T-helper 1 cell (primary cell): ENCODE measurements around the gene RPL5.
A peak's percentile ranks its signal among the peaks of the same experiment; 100 is the strongest.
"Not testable (repeated sequence)": the region's sequence is repeated elsewhere in the genome, so short reads cannot be mapped to it uniquely, and the experiment has no call there.

Experiments used
- DNase-seq, 5 donors: peaks; one replicate each; pipeline ENCODE4 v3.0.0-alpha.2; 2012 to 2020
- total RNA-seq, 4 donors: gene quantifications; one replicate each; lab custom pipeline; 2026; lab: John Stamatoyannopoulos, UW

The RPL5 gene
- 1,103 to 1,485 (median 1,358) reads per million in 4 donors for total RNA-seq

DNA sequence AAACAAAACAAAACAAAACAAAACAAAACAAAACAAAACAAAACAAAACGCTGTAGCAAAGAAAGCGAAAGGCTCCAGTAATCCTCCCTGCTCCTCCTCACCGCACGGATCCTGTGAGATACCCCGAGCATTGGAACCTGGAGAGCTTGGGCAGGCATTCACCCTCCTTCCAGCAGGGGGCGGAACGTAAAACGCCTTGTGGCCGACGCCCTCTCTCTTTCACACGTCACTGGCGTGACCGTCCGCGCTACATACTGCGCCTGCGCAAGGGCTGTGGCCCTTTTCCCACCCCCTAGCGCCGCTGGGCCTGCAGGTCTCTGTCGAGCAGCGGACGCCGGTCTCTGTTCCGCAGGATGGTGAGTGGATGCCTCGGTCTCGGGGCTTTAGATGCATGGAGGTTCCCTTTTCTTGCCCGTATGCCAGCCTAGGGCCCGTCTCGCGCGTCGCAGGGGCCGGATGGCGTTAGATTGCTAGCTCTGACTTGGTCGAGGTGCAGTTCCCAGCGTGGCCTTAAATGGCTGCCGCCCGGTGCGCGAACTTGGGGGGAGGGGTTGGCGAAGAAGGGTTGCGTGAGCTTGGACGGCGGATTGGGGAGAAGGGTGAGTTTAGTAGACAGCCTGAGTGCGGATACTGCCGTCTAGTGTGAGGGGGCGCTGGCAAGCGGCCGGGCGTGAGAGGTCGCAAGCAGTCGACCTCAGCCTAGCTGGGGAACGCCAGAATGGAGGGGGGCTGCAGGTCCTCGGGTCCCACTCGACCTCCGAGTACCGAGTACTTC, at the start of gene RPL5:
TSS of gene RPL5 (plus strand) at position 279 of the 775 bp plus-strand sequence. CDS start at position 354, 75 bp downstream.
- DNase-seq = peak; percentile 93 to 98 (median 96)

DNA sequence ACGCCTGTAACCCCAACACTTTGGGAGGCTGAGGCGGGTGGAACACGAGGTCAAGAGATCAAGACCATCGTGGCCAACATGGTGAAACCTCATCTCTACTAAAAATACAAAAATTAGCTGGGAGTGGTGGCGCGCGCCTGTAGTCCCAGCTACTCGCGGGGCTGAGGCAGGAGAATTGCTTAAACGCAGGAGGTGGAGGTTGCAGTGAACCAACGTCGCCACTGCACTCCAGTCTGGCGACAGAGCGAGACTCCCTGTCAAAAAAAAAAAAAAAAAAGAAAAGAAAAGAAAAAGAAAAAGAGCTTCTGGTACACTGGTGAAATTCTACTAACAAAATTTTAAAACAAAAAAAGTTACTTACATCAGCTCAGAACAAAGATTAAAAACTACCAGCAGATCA, 48.3 kb upstream of the RPL5 start:
- DNase-seq = not testable (repeated sequence)

DNA sequence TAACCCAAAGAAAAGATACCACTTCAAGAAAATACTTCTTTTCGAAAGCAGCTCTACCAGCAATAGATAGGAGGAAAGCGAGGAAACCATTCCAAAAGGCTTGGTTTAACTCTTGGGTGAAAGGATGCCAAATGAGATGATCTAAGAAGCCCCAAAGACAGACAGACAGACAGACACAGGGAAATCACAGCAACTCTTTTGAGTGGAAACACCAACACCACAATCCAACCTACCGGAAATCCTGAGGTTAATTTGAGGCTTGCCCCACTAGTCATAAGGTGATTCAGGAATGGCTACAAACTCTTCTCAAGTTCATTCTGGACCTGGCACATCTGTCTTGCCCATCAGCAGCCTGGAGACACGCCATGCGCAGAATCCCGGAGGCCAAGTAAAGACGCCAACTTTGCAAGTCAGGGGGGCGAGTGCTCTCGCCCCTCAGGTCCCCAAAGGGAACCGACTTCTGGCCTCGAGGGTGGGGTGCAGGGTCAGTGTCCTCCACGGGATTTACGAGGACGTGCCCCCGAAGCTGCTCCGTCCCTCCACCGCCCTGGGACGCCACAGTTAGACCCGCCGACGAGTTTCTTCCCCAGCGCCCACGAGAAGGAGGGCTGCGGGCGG, 47.7 kb upstream of the RPL5 start:
- DNase-seq = peak in 3 of 5 donors; percentile 5 to 71 (median 21)

DNA sequence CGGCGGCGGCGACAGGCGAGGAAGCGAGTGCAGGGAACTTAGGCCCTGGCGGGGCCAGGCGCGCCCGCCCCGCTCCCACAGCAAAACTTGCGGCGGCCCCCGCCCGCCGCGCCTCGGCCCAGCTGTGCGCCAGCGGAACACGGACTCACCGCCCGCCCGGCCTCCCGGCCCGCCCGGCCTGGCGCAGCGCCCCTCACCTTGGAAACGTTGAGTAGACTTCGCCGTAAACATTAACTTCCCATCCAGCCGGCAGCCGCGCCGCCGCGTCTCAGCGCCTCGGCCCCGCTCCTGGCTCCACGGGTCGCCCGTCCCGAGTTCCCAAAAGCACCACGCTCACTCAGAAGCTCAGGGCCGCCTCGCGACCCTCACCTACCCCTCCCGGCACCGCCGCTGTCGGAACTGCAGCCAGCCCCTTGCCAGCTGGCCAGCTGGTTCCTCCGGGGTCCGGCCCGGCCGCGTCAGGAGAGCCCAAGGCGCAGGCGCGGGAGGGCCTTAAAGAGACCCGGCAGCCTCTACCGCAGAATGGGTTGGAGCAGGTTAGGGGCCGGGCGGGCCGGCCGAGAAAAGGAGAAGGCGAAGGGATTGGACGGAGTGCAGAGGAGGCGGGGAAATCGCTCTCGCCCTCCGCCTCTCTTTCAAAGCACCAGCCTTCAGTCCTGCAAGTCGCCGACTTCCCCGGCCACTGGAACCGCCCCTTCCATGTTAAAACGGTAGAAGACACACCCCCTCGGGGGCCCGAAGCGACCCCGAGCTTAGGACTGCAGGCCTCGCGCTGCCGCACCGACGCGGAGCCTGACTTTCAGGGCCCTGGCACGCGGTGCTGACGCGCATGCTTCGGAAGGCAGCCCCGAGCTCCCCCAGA, 47.0 kb upstream of the RPL5 start, which contains the start of gene EVI5:
TSS of gene EVI5 (minus strand) at position 470 of the 862 bp plus-strand sequence. CDS start 48,562 bp downstream, outside the sequence.
- DNase-seq = peak; percentile 13 to 71 (median 39)

DNA sequence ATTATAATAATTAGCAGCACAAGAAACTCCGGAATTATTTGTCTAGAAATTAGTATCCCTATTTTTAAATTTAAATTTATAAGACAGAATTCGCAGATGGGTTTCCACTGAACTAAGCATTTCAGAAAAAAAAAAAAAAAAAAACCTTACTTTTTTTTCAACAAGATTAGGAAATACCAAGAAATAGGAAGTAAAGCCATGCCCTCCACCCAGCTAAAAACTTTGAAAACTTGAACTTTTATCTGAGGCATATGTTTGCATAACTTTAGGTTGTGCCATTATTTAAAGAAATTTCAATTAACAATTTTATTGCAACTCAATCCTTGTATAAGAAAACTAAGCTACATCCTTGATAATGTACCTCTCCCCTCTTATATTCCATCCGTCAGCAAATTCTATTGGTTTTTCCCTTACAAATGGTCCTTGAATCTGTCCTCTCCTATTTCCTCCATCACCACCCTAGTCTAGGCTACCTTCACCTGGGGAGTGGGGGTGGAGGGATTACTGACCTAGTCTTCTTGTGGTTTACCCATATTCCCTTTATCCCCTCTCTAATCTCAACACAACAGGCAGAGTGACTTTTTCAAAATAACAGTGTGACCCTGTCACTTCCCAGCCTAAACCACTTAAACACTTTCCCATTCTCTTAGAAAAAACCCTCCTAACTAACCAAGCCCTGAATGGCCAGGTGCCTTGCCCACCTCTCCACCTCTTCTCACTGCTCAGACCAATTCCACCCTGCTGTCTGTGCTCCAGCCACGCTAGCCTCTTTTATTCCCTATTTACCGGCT, 45.5 kb upstream of the RPL5 start:
- DNase-seq = no peak

DNA sequence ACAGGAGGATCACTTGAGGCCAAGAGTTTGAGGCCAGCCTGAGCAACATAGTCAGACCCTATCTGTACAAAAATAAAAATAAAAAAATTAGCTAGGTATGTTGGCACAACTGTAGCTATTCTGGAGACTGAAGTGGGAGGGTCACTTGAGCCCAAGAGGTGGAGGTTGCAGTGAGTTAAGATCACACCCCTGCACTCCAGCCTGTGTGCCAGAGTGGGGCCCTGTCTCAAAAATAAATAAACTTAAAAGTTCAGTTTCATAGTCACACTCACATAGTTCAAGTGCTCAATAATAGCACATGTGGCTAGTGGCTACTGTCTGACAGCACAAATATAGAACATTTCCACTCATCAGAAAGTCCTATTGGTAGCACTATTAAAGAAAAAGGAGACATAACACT, 41.8 kb upstream of the RPL5 start:
- DNase-seq = no peak

DNA sequence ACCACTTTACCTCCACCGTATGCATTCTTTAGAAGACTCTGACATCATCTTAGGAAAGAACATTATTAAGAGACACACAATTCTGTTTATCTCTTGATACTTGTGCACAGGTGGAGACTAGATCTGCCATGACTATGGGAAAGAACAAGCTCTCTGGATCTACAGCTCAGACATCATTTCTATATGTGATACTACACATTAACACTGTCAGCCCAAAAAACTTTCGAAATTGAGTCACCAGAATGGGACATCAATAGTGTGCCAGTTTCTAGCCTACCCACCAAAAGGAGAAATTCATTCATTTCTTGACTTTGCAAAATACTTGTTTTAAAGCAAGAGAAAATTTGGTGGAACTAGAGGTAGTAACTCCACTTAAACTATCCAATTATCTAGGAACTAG, 41.0 kb upstream of the RPL5 start:
- no peak for DNase-seq

DNA sequence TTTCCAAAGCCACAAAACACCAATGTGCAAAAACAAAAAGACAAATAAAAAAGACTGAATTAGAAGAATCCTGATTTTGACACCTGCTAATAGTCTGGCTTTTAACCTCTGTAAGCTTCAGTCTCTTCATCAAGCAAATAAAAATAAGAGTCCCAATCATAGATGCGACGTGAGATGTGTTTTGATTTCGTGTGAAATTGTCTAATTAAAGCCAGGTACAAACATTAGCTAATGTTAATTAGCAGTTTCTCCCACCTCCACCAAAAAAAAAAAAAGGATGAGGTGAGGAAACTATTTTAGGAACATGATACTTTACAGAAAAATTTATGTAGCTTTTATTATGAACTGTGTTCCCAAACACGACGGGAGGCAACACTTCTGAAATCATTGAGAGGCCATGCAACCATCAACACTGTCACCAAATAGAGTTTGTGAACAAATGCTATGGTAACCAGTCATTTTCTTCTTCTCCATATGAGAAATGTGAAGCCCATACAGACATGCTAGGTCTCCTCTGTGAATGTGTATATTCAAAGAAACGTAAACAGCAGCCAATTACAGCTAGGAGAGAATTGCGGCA, 40.3 kb upstream of the RPL5 start:
- no peak for DNase-seq

DNA sequence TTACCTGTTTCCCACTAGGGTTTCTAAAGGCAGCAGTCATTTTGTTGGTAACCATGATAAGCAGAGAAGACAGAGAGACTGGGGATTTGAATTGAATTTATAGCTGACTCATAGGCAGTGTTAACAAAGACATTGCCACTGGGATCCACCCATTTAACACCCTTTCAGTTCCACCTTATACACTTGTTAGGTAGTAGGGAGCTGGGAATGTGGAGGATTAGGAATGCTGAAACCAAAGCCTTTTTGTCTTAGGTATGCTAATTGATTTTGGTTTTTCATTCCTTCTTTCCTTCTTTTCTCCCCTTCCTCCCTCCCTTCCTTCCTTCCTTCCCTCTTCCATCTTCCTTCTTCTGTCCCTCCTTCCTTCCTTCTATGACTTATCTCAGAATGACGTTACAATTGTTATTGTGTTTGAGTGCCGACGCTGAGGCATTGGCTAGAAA, 39.5 kb upstream of the RPL5 start:
- no peak for DNase-seq

DNA sequence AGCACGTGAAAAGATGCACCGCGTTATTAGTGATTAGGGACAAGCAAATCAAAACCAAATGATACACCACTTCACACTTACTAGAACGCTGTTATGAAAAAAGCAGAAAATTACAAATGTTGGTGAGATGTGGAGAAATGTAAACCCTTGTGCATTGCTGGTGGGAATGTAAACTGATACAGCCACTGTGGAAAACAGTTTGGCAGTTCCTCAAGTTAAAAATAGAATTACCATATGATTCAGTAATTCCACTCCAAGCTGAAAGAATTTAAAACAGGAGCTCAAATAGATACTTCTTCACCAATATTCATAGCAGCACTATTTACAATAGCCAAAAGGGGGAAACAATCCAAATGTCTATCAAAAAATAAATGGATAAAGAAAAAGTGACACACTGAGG, 36.7 kb upstream of the RPL5 start:
- no peak for DNase-seq

DNA sequence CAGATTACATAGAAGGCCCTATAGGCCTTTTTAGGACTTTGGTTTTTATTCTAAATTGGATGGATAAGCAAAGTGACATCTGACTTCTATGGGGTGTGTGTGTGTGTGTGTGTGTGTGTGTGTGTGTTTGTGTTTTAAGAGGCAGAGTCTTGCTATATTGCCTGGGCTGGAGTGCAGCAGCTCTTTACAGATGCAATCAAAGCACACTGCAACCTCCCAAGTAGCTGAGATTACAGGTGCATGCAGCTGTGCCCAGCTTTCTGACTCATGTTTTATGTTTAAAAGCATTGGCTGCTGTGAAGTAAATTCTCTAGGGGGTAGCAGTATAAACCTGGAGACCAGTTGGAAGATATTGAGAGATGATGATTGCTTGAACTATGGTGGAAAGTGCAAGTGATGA, 34.5 kb upstream of the RPL5 start:
- no peak for DNase-seq

DNA sequence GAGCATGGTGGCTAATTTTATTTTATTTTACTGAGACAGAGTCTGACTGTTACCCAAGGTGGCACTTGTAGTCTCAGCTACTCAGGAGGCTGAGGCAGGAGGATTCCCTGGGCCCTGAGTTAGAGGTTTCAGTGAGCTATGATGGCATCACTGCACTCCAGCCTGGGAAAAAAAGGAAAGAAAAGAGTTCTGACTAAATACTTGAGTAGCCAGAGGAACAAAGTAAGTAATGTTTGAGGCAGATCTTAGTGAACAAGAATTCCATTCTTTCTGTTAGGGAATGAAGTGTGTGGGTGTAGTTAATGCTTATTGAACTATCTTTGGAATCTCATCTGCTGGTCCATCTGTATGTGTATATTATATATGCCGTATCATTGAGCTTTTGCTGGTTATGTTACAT, 33.9 kb upstream of the RPL5 start:
- no peak for DNase-seq

DNA sequence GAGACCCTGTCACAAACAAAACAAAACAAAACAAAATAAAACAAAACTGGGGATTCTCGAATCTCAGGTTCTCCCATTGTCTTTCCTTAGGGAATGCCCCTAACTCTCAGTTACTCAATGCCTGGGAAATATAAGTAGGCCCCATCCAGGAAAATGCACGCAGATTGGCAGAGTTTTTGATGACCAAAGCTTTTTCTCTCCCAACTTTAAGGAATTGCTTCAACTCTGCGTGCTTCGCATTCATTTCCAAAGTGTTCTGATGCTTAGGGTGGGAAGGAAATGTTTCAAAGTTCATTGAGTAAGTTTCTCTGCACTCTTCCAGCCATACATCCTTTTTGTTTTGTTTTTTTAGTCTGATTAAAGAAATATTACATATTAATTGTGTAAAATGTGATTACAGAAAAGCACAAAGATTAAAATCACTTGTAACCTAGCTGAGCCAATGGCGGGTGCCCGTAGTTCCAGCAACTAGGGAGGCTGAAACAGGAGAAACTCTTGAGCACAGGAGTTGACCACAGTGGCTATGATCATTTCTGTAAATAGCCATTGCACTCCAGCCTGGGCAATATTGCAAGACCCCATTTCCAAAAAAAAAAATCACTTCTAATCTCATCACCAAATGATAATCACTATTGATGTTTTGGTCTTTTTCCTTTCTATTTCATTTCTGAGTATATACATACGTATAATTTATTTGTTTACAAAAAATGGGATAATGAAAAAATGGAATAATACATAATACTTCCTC, 28.5 kb upstream of the RPL5 start:
- no peak for DNase-seq

DNA sequence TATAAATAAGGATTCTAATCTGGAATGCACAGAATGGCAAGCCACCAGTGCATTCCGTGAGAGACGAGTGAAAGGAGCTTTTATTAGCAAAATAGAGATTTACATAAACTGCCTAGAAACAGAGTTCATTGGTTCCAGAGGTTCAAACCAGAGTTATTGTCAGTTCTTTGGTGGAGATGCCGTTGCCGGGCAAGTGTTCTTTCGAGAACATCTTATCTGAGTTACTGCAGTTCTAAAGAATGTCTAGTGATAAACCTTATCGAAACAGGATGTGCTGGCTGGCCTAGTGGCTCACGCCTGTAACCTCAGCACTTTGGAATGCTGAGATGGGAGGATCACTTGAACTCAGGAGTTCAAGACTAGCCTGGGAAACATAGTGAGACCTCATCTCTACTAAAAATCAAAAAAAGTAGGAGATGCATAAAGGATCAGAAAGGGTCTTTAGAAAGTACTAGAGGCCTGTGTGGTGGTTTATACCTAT, 27.1 kb upstream of the RPL5 start:
- peak in 1 of 5 donors; percentile 17 for DNase-seq

DNA sequence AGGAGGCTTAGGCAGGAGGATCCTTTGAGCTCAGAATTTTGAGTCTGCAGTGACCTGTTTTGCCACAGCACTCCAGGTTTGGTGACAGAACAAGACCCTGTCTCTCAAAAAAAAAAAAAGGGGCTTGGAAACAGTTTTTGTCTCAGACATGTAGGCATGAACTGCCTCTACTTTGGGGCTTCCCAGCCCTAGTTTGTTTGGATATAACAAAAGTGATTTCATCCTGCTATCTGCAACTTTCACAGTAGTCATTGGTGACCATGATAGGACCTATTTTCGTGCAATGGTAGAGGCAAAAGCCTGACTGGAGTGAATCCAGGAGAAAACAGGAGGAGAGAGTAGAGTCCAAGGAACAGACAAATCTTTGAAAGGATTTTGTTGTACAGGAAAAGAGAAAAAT, 26.6 kb upstream of the RPL5 start:
- DNase-seq = no peak

DNA sequence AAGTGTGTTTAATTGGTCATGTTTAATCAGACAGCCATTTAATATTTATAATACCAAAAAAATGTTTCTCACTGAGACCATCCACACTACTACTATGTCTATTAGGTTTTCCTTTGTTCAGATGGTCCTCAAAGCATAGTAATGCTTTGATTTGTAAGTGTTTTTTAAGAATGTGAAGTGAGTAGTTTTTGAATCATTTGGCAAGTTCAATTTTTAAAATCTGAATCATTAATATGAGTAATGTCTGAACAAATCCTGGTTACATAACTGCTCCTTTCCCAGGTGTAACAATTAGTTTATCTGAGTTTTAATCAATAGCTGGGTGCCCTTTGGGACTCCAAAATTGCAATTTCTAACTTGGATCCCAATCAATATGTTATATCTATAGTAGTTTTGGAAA, 23.5 kb upstream of the RPL5 start:
- DNase-seq = no peak

DNA sequence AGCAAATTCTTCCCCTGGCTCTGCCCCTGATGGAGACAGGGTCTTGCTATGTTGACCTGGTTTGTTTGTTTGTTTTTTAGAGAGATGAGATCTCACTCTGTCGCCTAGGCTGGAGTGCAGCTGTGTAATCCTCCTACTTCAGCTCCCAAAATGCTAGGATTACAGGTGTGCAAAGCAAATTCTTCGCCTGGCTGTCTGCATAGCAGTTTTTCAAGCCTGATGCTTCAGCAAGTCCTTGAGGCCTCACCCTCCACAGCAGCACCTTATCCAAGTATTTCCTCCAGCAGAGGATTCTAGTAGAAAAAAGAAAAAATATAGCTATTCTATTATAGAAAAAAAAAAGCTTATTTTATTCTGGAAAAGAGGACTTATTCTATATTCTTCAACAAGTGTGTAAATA, 15.1 kb upstream of the RPL5 start:
- DNase-seq = no peak

DNA sequence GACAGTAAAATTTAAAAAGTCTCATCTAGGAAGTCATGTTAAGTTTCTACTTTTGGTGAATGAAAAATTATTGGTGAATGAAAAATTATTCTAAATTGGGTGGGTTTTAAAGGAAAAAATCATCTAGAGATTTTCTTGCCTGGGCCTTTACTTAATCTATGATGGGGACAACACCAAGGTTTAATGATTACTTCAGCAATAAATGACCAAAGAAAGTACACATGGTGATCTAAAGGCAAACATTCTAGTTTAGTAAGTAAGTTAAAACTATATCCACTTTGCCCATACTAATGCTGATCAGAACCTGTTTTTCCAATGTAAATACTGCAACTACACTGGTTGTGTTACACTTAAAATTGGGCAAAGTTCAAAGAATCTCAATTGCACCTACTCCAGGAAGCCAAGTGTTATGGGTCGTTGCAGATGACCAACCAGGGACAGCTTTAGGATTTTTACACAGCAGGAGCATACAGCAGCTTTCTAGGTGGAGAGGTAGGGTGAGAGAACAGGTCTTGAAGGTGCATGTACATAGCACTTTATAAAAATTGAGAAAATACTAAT, 14.6 kb upstream of the RPL5 start:
- DNase-seq = no peak

DNA sequence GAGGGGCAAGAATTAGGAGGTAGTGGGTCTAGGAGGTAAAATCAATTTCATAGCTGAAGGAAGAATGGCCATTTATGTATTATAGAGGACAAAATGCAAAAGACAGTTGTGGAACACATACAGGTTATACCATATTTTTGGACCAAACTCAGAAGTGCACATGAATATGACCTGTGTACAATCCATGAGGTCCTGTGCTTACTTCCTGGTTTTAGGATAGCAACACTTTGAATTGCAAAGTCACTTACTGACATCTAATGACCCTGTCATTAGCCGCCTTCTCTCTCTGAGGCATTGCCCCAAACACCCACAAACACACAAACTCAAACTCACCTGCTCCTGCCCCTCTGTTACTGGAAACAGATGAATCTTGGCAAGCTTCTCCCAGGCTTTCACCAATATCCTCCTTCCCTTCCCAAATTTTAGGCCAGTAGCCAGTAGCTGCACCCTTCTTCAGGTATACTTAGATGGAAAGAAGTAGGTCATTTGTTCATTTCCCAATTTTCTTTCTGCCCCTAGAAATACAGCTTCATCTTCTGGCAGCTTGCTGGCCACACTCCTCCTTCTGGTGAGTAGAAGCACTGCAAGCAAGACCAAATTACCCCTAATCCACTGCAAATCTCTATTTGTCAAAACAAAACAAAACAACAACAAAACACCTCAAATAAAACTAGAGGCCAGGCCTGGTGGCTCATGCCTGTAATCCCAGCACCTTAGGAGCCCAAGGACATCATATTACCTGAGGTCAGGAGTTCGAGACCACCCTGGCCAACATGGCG, 13.7 kb upstream of the RPL5 start:
- DNase-seq = peak in 1 of 5 donors; percentile 29

DNA sequence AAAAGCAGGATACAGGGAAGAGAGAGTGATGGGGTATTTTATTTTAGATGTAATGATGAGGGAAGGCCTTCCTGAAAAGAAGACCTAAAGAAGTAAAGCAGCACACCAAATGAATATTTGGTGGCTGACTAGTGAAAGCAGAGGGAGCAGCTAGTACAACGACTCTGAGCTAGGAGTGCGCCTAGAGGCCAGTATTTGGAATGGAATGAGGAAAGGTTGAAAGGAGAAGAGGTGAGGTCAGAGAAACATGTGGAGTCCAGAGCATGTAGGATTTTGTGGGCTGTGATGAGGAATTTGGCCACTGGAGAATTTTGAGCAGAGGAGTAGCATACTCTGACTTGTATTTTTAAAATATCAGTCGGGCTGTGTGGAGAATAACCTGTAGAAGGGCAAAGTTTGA, 11.8 kb upstream of the RPL5 start:
- DNase-seq = no peak
